Right lobe of liver (tissue), 4 donors: ENCODE data around the gene KHDC1L.

Experiments used
- POLR2A ChIP-seq: fragments of 450-650 bp; IDR thresholded peaks from one replicate; pipeline ENCODE4 v1.6.1; 2017; ENCODE audit warnings: antibody characterized with exemption, mild to moderate bottlenecking
- TF ChIP-seq, protein P1 (sequence below), 4 donors: fragments of 200-600 bp in 3 of 4; fragments of 450-650 bp in 1 of 4; IDR thresholded peaks; one replicate each; pipeline versions ENCODE4 v1.5.1 to v1.8.0; 2016 to 2022; ENCODE audit warnings: antibody characterized with exemption in 4 of 4, mild to moderate bottlenecking in 2 of 4
- donor health status: DM: no; HTN: no; CAD: no.
- donor health status: DM: no; HTN: no; CAD: no.
- donor health status: DM: no; HTN: yes; CAD: no.

DNA sequence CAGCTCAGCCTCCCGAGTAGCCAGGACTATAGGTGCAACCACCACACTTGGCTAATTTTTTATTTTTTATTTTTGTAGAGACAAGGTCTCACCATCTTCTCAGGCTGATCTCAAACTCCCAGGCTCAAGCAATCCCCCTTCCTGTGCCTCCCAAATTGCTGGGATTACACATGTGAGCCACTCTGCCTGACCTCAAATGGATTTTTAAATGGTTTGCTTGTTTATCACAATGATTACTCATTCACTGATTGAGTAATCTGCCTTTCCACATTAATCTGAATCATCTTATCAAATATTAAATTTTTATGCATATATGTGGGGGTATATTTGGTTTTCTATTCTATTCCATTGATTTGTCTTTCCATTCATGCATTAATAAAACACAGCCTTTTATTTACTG, 9.4 kb upstream of the KHDC1L start:
- TF ChIP-seq, protein P1, sequence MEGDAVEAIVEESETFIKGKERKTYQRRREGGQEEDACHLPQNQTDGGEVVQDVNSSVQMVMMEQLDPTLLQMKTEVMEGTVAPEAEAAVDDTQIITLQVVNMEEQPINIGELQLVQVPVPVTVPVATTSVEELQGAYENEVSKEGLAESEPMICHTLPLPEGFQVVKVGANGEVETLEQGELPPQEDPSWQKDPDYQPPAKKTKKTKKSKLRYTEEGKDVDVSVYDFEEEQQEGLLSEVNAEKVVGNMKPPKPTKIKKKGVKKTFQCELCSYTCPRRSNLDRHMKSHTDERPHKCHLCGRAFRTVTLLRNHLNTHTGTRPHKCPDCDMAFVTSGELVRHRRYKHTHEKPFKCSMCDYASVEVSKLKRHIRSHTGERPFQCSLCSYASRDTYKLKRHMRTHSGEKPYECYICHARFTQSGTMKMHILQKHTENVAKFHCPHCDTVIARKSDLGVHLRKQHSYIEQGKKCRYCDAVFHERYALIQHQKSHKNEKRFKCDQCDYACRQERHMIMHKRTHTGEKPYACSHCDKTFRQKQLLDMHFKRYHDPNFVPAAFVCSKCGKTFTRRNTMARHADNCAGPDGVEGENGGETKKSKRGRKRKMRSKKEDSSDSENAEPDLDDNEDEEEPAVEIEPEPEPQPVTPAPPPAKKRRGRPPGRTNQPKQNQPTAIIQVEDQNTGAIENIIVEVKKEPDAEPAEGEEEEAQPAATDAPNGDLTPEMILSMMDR (IDR thresholded peaks at IDR 0.05), result no peak
- TF ChIP-seq POLR2A, result no peak
